ENCODE measurements around the gene ASB18. TPM values are rescaled to one million over a fixed set of nuclear protein-coding genes. Genes with fewer than 3 reads are reported as not detected.
"Not testable (repeated sequence)": the region's sequence is repeated elsewhere in the genome, so short reads cannot be mapped to it uniquely, and the experiment has no call there.

ASB18 gene
- total RNA-seq, 1 donor from 2014 or later, result 2.2 TPM

DNA sequence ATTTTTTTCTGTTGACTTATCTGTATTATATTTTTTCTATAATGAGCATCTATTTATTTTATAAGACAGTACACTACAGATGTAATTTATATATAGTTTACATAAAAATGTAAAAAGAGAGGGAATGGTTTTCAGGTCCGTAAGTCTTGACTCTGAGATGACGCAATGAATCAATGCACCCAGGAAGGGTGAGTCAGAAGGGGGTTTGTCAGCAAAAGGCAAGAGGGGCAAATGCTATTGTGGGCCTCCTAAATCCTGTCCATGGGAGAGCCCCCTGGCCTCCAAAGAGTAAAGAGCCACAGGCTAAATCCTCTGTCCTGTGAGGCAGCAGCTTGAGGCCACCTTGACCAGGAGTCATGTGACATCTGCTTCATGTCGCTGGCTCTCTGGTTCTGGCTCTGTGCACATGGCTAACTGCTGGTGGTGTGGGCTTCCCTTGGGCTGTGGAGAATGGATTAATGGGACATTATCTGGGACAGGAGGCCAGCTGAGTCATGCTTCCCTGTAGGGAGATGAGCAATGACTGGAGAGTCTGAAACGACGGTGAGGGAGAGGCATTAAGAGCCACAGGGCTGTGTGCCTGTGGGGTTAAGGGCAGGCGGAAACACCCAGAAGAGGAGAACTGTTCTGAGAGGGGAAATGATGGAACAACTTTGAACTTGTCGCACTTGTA lies 22.8 kb upstream of the ASB18 start:
- no peak for DNase-seq (ENCODE audit: low spot score)

- DNase-seq (ENCODE audit: low spot score), result no peak
These were observed 20.0 kb upstream of the ASB18 start for GRCh38 chr2:236284208-236284607.

DNA sequence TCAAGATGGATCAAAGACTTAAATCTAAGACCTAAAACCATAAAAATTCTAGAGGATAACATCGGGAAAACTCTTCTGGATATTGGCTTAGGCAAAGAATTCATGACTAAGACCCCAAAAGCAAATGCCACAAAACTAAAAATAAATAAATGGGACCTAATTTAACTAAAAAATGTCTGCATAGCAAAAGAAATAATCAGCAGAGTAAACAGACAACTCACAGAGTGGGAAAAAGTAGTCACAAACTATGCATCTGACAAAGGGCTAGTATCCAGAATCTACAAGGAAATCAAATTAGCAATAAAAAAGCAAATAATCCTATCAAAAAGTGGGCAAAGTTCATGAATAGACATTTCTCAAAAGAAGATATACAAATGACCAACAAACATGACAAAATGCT lies 18.2 kb upstream of the ASB18 start:
- no peak for DNase-seq (ENCODE audit: low spot score)

- no peak for DNase-seq (ENCODE audit: low spot score)
These were observed 17.2 kb upstream of the ASB18 start for GRCh38 chr2:236281423-236281822.

DNA sequence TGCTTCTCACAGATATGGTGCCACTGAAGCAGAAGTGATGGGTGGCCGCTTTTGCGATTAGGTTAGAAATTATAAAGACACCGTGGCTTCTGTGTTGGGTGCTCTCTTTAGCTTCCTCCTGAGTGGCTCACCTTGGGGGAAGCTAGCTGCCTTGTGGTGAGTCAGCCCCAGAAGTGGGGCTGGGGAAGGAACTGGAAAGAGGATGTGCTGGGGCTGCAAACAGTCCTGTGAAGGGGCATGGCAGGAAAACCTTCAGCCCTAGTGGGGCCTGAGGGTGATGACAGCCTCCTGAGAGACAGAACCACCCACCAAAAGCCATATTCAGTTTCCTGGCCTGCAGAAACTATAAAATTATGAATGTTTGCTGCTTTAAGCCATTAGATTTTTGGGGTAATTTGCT lies 8.9 kb upstream of the ASB18 start:
- DNase-seq (ENCODE audit: low spot score), result no peak

GRCh38 chr2:236271851-236272250 lies 7.6 kb upstream of the ASB18 start:
- no peak for DNase-seq (ENCODE audit: low spot score)

DNA sequence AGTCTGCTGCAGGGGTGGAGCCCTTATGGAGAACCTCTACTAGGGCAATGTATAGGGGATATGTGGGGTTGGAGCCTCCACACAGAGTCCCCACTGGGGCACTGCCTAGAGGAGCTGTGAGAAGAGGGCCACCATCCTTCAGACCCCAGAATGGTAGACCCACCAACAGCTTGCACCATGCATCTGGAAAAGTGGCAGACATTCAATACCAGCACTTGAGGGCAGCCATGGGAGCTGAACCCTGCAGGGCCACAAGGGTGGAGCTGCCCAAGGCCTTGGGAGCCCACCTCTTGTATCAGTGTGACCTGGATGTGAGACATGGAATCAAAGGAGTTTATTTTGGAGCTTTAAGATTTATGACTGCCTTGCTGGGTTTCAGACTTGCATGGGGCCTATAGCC lies 5.7 kb upstream of the ASB18 start:
- DNase-seq (ENCODE audit: low spot score), result not testable (repeated sequence)

- DNase-seq (ENCODE audit: low spot score), result no peak
These were observed 1.5 kb upstream of the ASB18 start for GRCh38 chr2:236265675-236266074.

GRCh38 chr2:236262238-236262637 lies 2.0 kb downstream of the ASB18 start:
- DNase-seq (ENCODE audit: low spot score), result no peak

GRCh38 chr2:236261452-236261851 lies 2.8 kb downstream of the ASB18 start:
- no peak for DNase-seq (ENCODE audit: low spot score)

GRCh38 chr2:236259371-236259770 lies 4.8 kb downstream of the ASB18 start:
- no peak for DNase-seq (ENCODE audit: low spot score)

DNA sequence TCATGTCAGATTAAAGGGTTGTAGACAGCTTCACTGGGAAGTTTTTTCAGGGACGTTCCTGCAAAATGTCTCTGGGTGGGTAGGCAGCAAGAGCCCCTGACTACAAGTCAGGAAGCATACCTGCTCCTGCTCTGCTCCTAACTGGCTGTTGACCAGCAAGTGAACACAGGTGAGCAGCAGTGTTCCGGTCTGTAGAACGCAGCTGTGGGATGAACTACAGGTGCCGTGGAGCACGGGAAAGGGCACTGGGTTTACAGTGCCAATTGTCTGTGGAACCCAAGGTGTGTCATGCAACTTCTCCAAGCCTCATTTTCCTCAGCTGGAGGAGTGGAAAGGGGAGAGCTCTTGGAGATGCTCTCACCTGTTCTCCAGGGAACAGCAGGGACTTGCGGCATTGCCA lies 6.6 kb downstream of the ASB18 start:
- DNase-seq (ENCODE audit: low spot score), result no peak

- DNase-seq (ENCODE audit: low spot score), result no peak
These were observed 7.1 kb downstream of the ASB18 start for GRCh38 chr2:236257136-236257535.

DNA sequence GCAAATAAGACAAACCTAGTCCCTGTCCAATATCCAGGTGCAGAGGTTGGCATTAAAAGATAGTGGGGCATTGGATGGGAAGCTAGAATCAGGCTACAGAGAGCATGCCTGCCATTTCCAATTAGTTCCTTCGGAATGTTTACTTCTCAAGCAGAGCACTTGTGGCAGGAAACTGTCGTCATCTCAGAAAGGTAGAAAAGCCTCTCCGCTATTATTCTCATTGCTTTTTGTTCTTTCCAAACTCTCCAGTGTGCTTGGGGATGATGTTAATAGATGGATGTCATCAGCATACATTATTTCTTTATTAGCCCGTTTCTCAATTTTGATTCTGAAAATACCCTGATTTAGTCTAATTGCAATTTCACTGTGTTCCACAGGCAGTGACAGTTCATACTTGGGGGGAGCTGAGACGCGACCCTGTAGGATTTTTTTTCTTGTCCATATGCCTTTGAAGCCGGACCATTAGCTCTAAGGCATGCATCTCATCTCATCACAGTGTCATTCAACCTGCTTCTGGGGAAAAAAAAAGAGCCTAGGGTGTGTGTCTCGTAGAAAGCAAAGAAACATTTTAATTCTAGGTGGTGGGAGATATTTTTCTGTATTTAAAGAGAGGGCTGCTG lies 7.7 kb downstream of the ASB18 start:
- DNase-seq (ENCODE audit: low spot score), result no peak

GRCh38 chr2:236254674-236255073 lies 9.5 kb downstream of the ASB18 start:
- no peak for DNase-seq (ENCODE audit: low spot score)

- no peak for DNase-seq (ENCODE audit: low spot score)
These were observed 10.2 kb downstream of the ASB18 start for GRCh38 chr2:236254001-236254400.

DNA sequence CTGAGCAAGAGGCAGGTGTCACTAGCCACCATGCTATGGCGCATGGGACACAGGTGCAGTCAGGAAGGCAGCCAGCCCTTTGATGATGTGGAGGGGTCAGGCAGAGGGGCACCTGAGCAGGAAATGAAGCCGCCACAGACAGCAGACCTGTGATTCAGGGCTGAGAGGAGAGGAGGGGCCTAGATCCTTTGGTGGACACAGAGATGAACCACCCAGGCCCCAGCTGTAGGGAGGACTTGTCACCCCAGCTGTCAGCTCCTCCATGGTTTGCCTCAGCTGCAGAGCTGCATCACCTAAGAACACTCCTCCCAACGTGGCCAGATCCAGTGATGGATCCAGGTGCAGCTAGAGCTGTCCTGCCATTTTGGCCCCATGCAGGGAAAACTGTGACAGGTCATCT lies 11.6 kb downstream of the ASB18 start:
- no peak for DNase-seq (ENCODE audit: low spot score)

DNA sequence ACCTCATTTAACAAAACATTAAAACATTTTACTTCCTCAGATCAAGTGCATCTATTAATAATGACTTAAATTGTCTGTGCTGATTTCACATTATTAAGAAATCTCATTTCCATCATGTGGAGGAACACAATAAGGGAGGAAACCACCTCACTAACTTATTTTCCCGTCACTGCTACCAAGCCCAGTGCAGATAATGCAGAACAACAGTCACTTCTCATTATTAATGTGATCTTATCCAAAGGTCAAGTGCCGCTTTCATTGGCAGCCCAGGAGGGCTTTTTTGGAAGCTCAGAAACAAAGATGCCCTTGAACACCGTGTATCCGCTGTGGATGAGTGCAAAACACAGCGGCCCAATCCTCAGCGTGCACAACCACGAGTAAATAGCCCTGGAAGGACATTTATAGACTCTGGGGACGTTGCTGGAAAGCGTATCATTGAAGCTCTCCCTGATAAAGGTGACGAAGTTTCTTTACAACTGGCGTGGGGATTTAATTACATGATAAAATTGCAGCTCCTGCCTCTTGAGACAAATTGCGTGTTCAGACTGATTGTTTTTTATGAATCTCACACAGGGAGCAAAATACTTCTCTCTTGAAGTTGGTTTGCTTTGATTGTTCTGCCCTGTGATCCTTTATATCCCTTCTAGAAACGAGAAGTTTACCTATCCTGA lies 13.2 kb downstream of the ASB18 start:
- no peak for DNase-seq (ENCODE audit: low spot score)

DNA sequence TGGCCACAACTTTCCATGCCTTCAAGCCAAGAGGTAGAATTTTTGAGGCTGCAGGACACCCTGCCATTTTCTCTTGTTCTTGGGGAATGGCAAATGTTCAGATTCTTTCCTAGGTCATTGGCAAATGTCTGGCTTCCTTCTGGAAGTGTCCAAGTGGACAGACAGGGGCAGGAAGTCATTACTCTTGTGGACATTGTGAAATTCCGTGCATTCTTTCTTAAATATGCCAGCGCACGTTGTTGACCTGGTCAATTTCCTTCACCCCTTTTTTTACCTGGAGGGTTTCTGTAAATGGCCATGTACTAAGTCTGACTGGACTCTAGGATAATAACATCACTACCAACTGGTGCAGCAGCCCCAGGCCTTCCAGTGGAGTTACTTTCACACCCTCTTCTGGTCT lies 13.9 kb downstream of the ASB18 start:
- DNase-seq (ENCODE audit: low spot score), result no peak

- no peak for DNase-seq (ENCODE audit: low spot score)
These were observed 15.1 kb downstream of the ASB18 start for GRCh38 chr2:236249066-236249465.

DNA sequence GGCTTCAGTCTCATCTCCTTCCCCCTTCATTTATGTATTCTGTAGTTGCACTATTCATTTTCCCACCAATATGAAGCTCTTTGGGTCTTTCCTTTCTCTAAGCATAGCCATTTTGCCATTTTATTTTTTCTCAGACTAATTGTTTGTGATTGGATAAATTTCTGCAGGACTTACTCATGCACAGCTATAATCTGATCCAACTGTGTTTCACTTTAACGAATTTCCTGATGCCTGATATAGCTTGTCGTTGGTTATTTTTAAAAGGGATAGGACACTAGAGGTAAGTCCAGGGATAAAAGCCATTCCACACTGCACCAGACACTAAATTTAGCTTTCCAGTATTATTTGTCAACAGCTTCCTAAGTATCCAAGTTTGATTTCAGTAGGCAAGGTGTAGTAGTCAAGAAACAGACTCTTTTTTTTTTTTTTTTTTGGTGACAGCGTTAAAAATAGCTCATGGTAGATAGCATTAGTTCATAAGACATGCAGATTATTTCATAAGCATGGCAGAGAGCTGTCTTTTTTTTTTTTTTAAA lies 17.4 kb downstream of the ASB18 start:
- DNase-seq (ENCODE audit: low spot score), result no peak

GRCh38 chr2:236244256-236244655 lies 19.9 kb downstream of the ASB18 start:
- DNase-seq (ENCODE audit: low spot score), result no peak

DNA sequence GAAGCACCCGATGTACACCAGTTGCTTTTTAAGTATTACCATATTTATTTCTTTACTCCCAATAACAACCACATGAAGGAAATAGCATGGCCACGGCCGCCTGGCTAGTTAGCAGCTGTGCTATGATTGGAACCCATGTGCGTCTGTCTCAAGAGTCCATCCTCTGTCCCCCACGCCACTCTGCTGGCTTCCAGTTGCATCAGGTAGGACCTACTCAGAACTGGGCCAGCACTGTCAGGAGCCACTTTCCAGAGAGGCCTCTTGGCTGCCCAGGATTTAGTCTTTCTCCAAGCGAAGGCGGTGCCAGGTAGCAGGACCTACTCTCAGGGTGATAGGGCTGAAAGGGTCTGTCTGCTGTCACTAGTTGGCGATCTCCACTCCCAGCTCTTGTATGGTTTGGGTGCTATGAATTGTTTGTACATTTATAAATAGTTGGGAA lies 22.1 kb downstream of the ASB18 start:
- DNase-seq (ENCODE audit: low spot score), result no peak
